Measurements from ENCODE around the gene FUS.
"Not testable (repeated sequence)": the region's sequence is repeated elsewhere in the genome, so short reads cannot be mapped to it uniquely, and the experiment has no call there.

FUS gene

GRCh38 chr16:31143011-31143693, 36.8 kb upstream of the FUS start:
- DNase-seq: no peak

GRCh38 chr16:31143694-31144148, 36.2 kb upstream of the FUS start:
- DNase-seq: no peak

GRCh38 chr16:31144418-31144817, 35.5 kb upstream of the FUS start:
- DNase-seq: not testable (repeated sequence)

GRCh38 chr16:31145398-31145990, 34.4 kb upstream of the FUS start:
- DNase-seq: no peak

- DNase-seq: no peak
Observed at GRCh38 chr16:31147574-31147973, 32.4 kb upstream of the FUS start.

- no peak for DNase-seq
Observed at GRCh38 chr16:31148281-31148728, 31.6 kb upstream of the FUS start.

- DNase-seq: no peak
Observed at GRCh38 chr16:31148896-31149295, 31.0 kb upstream of the FUS start.

GRCh38 chr16:31149332-31149731, 30.6 kb upstream of the FUS start:
- no peak for DNase-seq

GRCh38 chr16:31149894-31150890, 29.7 kb upstream of the FUS start, which contains the start of gene PRSS36:
Gene PRSS36 (minus strand): TSS chr16:31150066. CDS start chr16:31150035, 31 bp downstream.
- no peak for DNase-seq

GRCh38 chr16:31150976-31151375, 29.0 kb upstream of the FUS start:
- not testable (repeated sequence) for DNase-seq

GRCh38 chr16:31157136-31157535, 22.8 kb upstream of the FUS start:
- peak in 3 of 51 donors; percentile 4 to 12 (median 7) for DNase-seq

- no peak for DNase-seq
Observed at GRCh38 chr16:31167315-31167714, 12.6 kb upstream of the FUS start.

GRCh38 chr16:31168848-31169247, 11.1 kb upstream of the FUS start:
- no peak for DNase-seq

GRCh38 chr16:31170048-31170447, 9.9 kb upstream of the FUS start:
- DNase-seq: peak in 1 of 51 donors; percentile 2

- no peak for DNase-seq
Observed at GRCh38 chr16:31177136-31177535, 2.8 kb upstream of the FUS start.

- DNase-seq: peak in 1 of 51 donors; percentile 72
Observed at GRCh38 chr16:31179219-31179746, 656 bp upstream of the FUS start.

GRCh38 chr16:31181102-31181830, 1.3 kb downstream of the FUS start:
- peak in 2 of 51 donors; percentile 16 to 24 for DNase-seq

- DNase-seq: no peak
Observed at GRCh38 chr16:31182391-31182790, 2.5 kb downstream of the FUS start.

- no peak for DNase-seq
Observed at GRCh38 chr16:31183432-31184428, 3.8 kb downstream of the FUS start.

GRCh38 chr16:31184888-31185287, 4.9 kb downstream of the FUS start:
- DNase-seq: no peak
